Heart left ventricle (tissue), 13 donors: Measurements from ENCODE around the gene GDI1.

Experiments used
- CTCF ChIP-seq, 12 donors: fragments of 200-600 bp; sonication (generic) in 4 of 12; IDR thresholded peaks; one replicate each; pipeline versions ENCODE4 v1.5.0 to v1.8.0; 2018 to 2022; ENCODE audit warnings: antibody characterized with exemption in 12 of 12, mild to moderate bottlenecking in 5 of 12
- POLR2A ChIP-seq, 2 donors: fragments of 450-650 bp; IDR thresholded peaks; one replicate each; pipeline ENCODE4 v1.6.1; 2017; ENCODE audit warnings: antibody characterized with exemption in 2 of 2, mild to moderate bottlenecking in 2 of 2, moderate library complexity in 2 of 2
- donor health status: ischemic (EF 13 %, LVEDD 7.1; RV severe dilation, severe dysfunction).
- donor health status: DM: no; HTN: yes; CAD: no.
- donor health status: DM: no; HTN: no; CAD: no.
- donor health status: ischemic (EF 25% LVEDD 6.9; RV normal size, moderate dysfunction).
- donor health status: ischemic (EF 25% LVEDD 5.7; RV mildly dilated, moderate dysfunction).
- donor health status: ischemic (EF 35%, LVEDD 5.7; RV mildly dilated, moderate dysfunction).
- donor health status: nonischemic (EF 11% LVEDD 7.7; RV severe dilation, severe dysfunction).
- donor health status: DM: yes; HTN: yes; CAD: no.
- donor health status: PGD.
- donor health status: ischemic (EF 29% LVEDD 5.4; RV normal size, mild dysfunction).
- donor health status: nonischemic (EF 23%, LVEDD 6.1; RV moderate dilation, normal function).

- TF ChIP-seq POLR2A (IDR thresholded peaks at IDR 0.05) (peak in 1 of 2 donors; percentile 7), CTCF (IDR thresholded peaks at IDR 0.05) (no peak)
Measured at GRCh38 chrX:154411981-154412340, 25.0 kb upstream of the GDI1 start.
